HG02885 (cell line): ENCODE data around the gene IL15.
"Not testable (repeated sequence)": the region's sequence is repeated elsewhere in the genome, so short reads cannot be mapped to it uniquely, and the experiment has no call there.

Experiments used
- ATAC-seq: cut with Tn5 transposase; IDR thresholded peaks from one replicate; pipeline ENCODE4 v1.9.1; 2021; ENCODE audit warnings: mild to moderate bottlenecking; ENCODE audit not compliant: unreplicated experiment, poor library complexity

IL15 gene

GRCh38 chr4:141645611-141646340, 9.4 kb downstream of the IL15 start:
- ATAC-seq: no peak

GRCh38 chr4:141646969-141647368, 10.6 kb downstream of the IL15 start:
- no peak for ATAC-seq

- ATAC-seq: no peak
Observed at GRCh38 chr4:141647966-141648365, 11.6 kb downstream of the IL15 start.

- ATAC-seq: no peak
Observed at GRCh38 chr4:141652161-141652778, 15.9 kb downstream of the IL15 start.

GRCh38 chr4:141654098-141654497, 17.7 kb downstream of the IL15 start:
- ATAC-seq: no peak

- no peak for ATAC-seq
Observed at GRCh38 chr4:141656031-141656430, 19.6 kb downstream of the IL15 start.

GRCh38 chr4:141657550-141658250, 21.3 kb downstream of the IL15 start:
- ATAC-seq: no peak

- ATAC-seq: peak; percentile 43
Observed at GRCh38 chr4:141658309-141658708, 21.9 kb downstream of the IL15 start.

- ATAC-seq: peak; percentile 29
Observed at GRCh38 chr4:141659539-141659938, 23.2 kb downstream of the IL15 start.

GRCh38 chr4:141660880-141661279, 24.5 kb downstream of the IL15 start:
- ATAC-seq: no peak

- no peak for ATAC-seq
Observed at GRCh38 chr4:141668200-141668910, 32.0 kb downstream of the IL15 start.

GRCh38 chr4:141669501-141669900, 33.1 kb downstream of the IL15 start:
- ATAC-seq: no peak

- no peak for ATAC-seq
Observed at GRCh38 chr4:141675384-141675783, 39.0 kb downstream of the IL15 start.

- ATAC-seq: no peak
Observed at GRCh38 chr4:141676087-141676670, 39.8 kb downstream of the IL15 start.

- no peak for ATAC-seq
Observed at GRCh38 chr4:141680060-141680459, 43.7 kb downstream of the IL15 start.

- no peak for ATAC-seq
Observed at GRCh38 chr4:141684785-141685184, 48.4 kb downstream of the IL15 start.

- peak; percentile 67 for ATAC-seq
Observed at GRCh38 chr4:141686146-141686775, 49.9 kb downstream of the IL15 start.

GRCh38 chr4:141686879-141687278, 50.5 kb downstream of the IL15 start:
- no peak for ATAC-seq

- not testable (repeated sequence) for ATAC-seq
Observed at GRCh38 chr4:141689726-141690296, 53.4 kb downstream of the IL15 start.

GRCh38 chr4:141691247-141691646, 54.9 kb downstream of the IL15 start:
- not testable (repeated sequence) for ATAC-seq
